Loucy (cell line): ENCODE results near the gene EXD2.

Experiments
- H2AFZ ChIP-seq: fragments of 200-600 bp; sonication (generic); 2 replicates; pipeline ENCODE4 v1.6.0; 2016; ENCODE audit warnings: antibody characterized with exemption, mild to moderate bottlenecking, low read length, moderate library complexity
- H3F3A ChIP-seq: fragments of 200-600 bp; 2 replicates; pipeline ENCODE4 v1.6.0; 2016; ENCODE audit warnings: antibody characterized with exemption, low read depth, mild to moderate bottlenecking
- H3K27me3 ChIP-seq: fragments of 200-600 bp; sonication (generic); 2 replicates; pipeline ENCODE4 v1.6.1; 2014; ENCODE audit warnings: low read length, mild to moderate bottlenecking; ENCODE audit not compliant: insufficient read depth, poor library complexity, severe bottlenecking
- H3K36me3 ChIP-seq: fragments of 200-600 bp; sonication (generic); 2 replicates; pipeline ENCODE4 v1.6.1; 2016; ENCODE audit warnings: low read length; ENCODE audit not compliant: insufficient read depth
- H3K4me1 ChIP-seq: fragments of 200-600 bp; sonication (generic); 2 replicates; pipeline ENCODE4 v1.5.1; 2014; ENCODE audit warnings: low read length, mild to moderate bottlenecking; ENCODE audit not compliant: insufficient read depth, poor library complexity, severe bottlenecking
- H3K4me2 ChIP-seq: fragments of 200-600 bp; sonication (generic); 2 replicates; pipeline ENCODE4 v1.6.0; 2014; ENCODE audit warnings: antibody characterized with exemption, low read length, low read depth, mild to moderate bottlenecking; ENCODE audit not compliant: poor library complexity, severe bottlenecking
- H3K4me3 ChIP-seq: fragments of 200-600 bp; sonication (generic); 2 replicates; pipeline ENCODE4 v1.5.1; 2014; ENCODE audit warnings: low read length, mild to moderate bottlenecking, mixed read lengths; ENCODE audit not compliant: poor library complexity, severe bottlenecking
- H3K79me2 ChIP-seq: fragments of 200-600 bp; sonication (generic); 2 replicates; pipeline ENCODE4 v1.6.1; 2014; ENCODE audit warnings: low read length; ENCODE audit not compliant: insufficient read depth
- H3K9ac ChIP-seq: fragments of 200-600 bp; sonication (generic); 2 replicates; pipeline ENCODE4 v1.6.0; 2014; ENCODE audit warnings: mild to moderate bottlenecking, low read depth, low read length, moderate library complexity; ENCODE audit not compliant: poor library complexity, severe bottlenecking
- H3K9me2 ChIP-seq: fragments of 200-600 bp; sonication (generic); replicated peaks from 2 replicates; pipeline ENCODE4 v1.6.1; 2016; ENCODE audit warnings: low read depth, low read length, mixed read lengths
- H3K9me3 ChIP-seq: fragments of 200-600 bp; sonication (generic); 2 replicates; pipeline ENCODE4 v1.6.1; 2014; ENCODE audit warnings: mild to moderate bottlenecking, antibody characterized with exemption, low read length, low read depth; ENCODE audit not compliant: insufficient read depth
- H4K20me1 ChIP-seq: fragments of 200-600 bp; sonication (generic); 2 replicates; pipeline ENCODE4 v1.6.0; 2014; ENCODE audit warnings: antibody characterized with exemption, low read length, mild to moderate bottlenecking; ENCODE audit not compliant: insufficient read depth, poor library complexity, severe bottlenecking
- CTCF ChIP-seq: fragments of 200-600 bp; sonication (generic); conservative IDR thresholded peaks from 2 replicates; pipeline ENCODE4 v1.5.1; 2014; ENCODE audit warnings: mild to moderate bottlenecking, antibody characterized with exemption, low read length
- EZH2phosphoT487 ChIP-seq: fragments of 200-600 bp; IDR thresholded peaks from 2 replicates; pipeline ENCODE4 v1.6.1; 2018; ENCODE audit warnings: antibody characterized with exemption, mild to moderate bottlenecking, moderate library complexity, borderline replicate concordance

Gene EXD2

GRCh38 chr14:69259168-69259526, 67.8 kb downstream of the EXD2 start:
- H3K9me2 ChIP-seq: no peaks in the 10 kb centered on the region
- no peak for TF ChIP-seq EZH2phosphoT487
- no peak for TF ChIP-seq CTCF
- H3K9me3 ChIP-seq: no peaks in the 10 kb centered on the region
- H3K4me2 ChIP-seq: no peak overlapping the region
- H3K9ac ChIP-seq: no peak overlapping the region
- H3K4me1 ChIP-seq: no peaks in the 10 kb centered on the region
- no peaks in the 10 kb centered on the region for H3K27me3 ChIP-seq
- H2AFZ ChIP-seq: no peak overlapping the region
- no peaks in the 10 kb centered on the region for H3K79me2 ChIP-seq
- H4K20me1 ChIP-seq: no peaks in the 10 kb centered on the region
- no peaks in the 10 kb centered on the region for H3F3A ChIP-seq
- H3K4me3 ChIP-seq: no peak overlapping the region
- no peaks in the 10 kb centered on the region for H3K36me3 ChIP-seq

GRCh38 chr14:69259527-69260189, 68.4 kb downstream of the EXD2 start, which contains the start of gene GALNT16:
GALNT16 (plus strand) TSS chr14:69260158; CDS start chr14:69260291, 133 bp downstream.
- no peaks in the 10 kb centered on the region for H4K20me1 ChIP-seq
- H3K9me2 ChIP-seq: no peaks in the 10 kb centered on the region
- H3K9ac ChIP-seq: no peak within 1 kb of the TSS
- no peak within 1 kb of the TSS for H3K4me2 ChIP-seq
- no peaks in the 10 kb centered on the region for H3K9me3 ChIP-seq
- H3K27me3 ChIP-seq: no peaks in the 10 kb centered on the region
- no peaks in the 10 kb centered on the region for H3F3A ChIP-seq
- H2AFZ ChIP-seq: no peak within 1 kb of the TSS
- no peaks in the 10 kb centered on the region for H3K36me3 ChIP-seq
- H3K4me3 ChIP-seq: no peak within 1 kb of the TSS
- H3K79me2 ChIP-seq: no peaks in the 10 kb centered on the region
- no peak for TF ChIP-seq EZH2phosphoT487
- no peak for TF ChIP-seq CTCF
- no peaks in the 10 kb centered on the region for H3K4me1 ChIP-seq

DNA sequence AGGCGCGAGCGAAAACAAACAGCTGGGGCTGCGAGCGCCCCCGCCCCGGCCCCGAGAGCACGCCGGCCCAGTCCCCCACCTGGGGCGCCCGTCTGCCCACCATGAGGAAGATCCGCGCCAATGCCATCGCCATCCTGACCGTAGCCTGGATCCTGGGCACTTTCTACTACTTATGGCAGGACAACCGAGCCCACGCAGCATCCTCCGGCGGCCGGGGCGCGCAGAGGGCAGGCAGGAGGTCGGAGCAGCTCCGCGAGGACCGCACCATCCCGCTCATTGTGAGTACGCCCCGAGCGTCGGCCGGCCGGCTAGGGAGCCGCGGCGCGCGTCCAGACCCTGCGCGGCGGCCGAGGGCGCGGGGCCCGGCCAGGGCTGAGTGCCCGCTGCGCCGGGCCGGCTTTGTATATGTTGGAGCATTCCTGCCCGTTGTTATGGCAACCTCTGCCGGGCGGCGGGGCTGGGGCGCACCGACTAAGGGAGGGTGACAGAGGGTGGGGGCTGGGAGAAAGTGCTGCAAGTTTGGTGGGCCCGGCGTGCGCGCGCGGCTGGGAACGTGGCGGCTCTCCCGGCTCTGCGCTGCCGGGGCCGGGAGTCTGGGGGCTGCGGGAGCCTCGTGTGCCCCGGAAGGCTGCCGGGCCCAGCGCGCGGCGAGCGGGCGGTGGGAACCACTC, 69.0 kb downstream of the EXD2 start:
- Histone ChIP-seq H3K9ac (no peak overlapping the region), H3K9me2 (no peaks in the 10 kb centered on the region), H4K20me1 (no peaks in the 10 kb centered on the region), H3K79me2 (no peaks in the 10 kb centered on the region), H3F3A (no peaks in the 10 kb centered on the region), H3K4me3 (no peak overlapping the region), H2AFZ (no peak overlapping the region), H3K4me2 (no peak overlapping the region), H3K9me3 (no peaks in the 10 kb centered on the region), H3K4me1 (no peaks in the 10 kb centered on the region), H3K36me3 (no peaks in the 10 kb centered on the region), H3K27me3 (no peaks in the 10 kb centered on the region)
- TF ChIP-seq EZH2phosphoT487: no peak
- no peak for TF ChIP-seq CTCF
